Mucosa of stomach (tissue), 1 donor: ENCODE measurements around the gene GUCY1B1.

Experiments
- H3K27me3 ChIP-seq: one replicate; pipeline ENCODE4 v1.7.0; 2013; ENCODE audit warnings: mild to moderate bottlenecking, low read length; ENCODE audit not compliant: control insufficient read depth, insufficient read depth
- H3K36me3 ChIP-seq: one replicate; pipeline ENCODE4 v1.7.0; 2013; ENCODE audit warnings: low read length; ENCODE audit not compliant: control insufficient read depth, insufficient read depth
- H3K4me1 ChIP-seq: one replicate; pipeline ENCODE4 v1.7.0; 2013; ENCODE audit warnings: mild to moderate bottlenecking, low read length; ENCODE audit not compliant: control insufficient read depth, insufficient read depth
- H3K4me3 ChIP-seq: one replicate; pipeline ENCODE4 v1.7.0; 2013; ENCODE audit warnings: low read length
- H3K9ac ChIP-seq: one replicate; pipeline ENCODE4 v1.7.0; 2013; ENCODE audit warnings: mild to moderate bottlenecking, low read length, moderate library complexity
- H3K9me3 ChIP-seq: one replicate; pipeline ENCODE4 v1.7.0; 2013; ENCODE audit warnings: mild to moderate bottlenecking, low read length, moderate library complexity; ENCODE audit not compliant: control insufficient read depth
- donor health status: Pancreatic carcinoma.

The GUCY1B1 gene

DNA sequence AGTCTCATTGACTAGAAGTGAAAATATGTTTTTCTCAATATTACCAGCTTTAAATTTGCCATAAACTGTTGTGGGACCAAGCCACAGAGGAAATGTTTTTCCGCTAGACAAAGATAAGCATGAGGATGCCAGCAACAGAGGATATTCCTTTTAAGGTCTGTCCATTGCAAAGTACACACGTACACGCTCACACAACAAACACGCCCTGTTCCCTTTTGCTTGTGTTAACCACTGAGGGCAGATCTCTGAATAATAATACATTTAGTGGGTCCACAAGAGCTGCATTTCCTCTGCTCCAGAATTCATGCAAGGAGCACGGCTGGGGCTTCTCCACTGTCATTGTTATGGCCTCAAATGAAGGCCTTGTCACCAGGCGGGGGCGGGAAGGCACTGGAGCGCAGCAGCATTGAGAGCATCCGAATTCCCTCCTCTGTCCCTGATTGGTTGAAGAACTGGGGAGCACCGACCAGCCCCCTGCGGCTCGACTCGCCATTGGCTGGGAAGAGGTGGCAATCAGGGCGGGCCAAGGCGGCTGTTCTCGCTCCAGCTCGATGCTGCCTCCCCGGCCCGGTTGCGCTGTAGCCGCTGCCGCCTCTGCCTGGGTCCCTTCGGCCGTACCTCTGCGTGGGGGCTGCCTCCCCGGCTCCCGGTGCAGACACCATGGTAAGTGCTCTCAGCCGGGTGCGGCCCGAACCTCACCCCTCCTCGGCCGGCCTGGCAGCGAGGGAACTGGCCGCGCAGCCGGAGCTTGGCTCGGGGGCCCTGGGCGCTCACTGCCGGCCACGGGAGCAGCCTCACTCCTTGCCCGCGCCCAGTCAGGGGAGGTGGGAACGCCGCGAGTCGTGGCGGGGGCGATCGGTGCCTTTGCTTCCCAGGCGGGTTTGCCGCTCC, at the start of gene GUCY1B1:
GUCY1B1 (plus strand) TSS at position 541 of the 891 bp plus-strand sequence; CDS start at position 661, 120 bp downstream.
- no peaks in the 10 kb centered on the region for H3K36me3 ChIP-seq
- H3K27me3 ChIP-seq, result peaks cover 27% of the 10 kb centered on the region
- H3K9ac ChIP-seq, result peak within 1 kb of the TSS; percentile 34
- H3K9me3 ChIP-seq, result no peaks in the 10 kb centered on the region
- H3K4me1 ChIP-seq, result no peaks in the 10 kb centered on the region
- peak within 1 kb of the TSS; percentile 36 for H3K4me3 ChIP-seq

DNA sequence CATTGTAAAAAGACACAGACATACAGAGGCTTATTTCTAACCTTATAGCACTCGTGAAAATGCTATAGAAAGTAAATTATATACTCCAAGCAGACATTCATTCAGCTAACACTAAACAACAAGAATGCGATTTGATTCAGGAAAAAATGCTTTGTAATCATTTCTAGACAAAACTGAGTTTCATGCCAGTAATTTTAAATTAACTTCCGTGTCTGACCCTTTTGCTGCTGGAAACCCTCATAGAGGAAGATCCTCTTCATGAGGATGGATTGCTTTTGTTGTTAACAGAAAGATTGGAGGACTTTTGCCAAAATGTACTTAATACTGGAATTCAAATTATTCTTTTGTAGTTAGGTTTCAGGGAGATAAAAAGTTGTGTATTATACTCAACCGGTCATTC, 48.9 kb upstream of the GUCY1B1 start:
- Histone ChIP-seq H3K4me3 (no peak overlapping the region), H3K9me3 (no peaks in the 10 kb centered on the region), H3K9ac (no peak overlapping the region), H3K4me1 (no peaks in the 10 kb centered on the region), H3K36me3 (no peaks in the 10 kb centered on the region), H3K27me3 (no peaks in the 10 kb centered on the region)

DNA sequence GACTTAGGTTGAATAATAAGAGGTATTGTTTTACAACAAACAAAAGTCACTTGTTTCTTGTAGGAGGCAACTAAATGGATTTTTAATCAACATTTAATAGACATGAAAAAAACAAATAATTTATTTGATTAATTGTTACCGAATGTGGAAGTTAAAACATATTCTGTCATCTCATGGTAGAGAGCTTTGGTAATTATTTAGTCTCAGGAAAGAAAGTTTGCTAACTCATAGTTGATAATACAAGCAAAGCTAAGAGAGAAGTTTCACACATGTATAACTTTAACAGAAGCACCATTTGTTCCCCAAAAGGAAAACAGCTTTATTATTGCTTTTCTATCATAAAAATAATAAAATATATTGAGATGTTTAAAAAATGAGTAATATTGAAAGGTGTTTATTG, 47.3 kb upstream of the GUCY1B1 start:
- Histone ChIP-seq H3K9ac (no peak overlapping the region), H3K9me3 (no peaks in the 10 kb centered on the region), H3K4me1 (no peaks in the 10 kb centered on the region), H3K36me3 (no peaks in the 10 kb centered on the region), H3K27me3 (no peaks in the 10 kb centered on the region), H3K4me3 (no peak overlapping the region)

DNA sequence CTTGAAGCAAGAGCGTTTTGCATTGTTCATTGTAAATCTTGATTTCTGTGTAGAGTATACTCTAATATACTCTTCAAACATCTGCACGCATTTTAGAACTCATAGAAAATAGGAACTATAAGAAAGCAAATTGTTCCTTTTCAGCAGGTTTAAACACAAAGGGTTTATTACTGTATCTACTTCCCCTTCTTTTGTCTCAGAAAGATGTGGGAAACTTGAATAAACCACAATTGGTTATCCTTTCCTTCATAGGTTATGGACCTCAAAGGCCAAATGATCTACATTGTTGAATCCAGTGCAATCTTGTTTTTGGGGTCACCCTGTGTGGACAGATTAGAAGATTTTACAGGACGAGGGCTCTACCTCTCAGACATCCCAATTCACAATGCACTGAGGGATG, 46.0 kb upstream of the GUCY1B1 start:
- Histone ChIP-seq H3K27me3 (no peaks in the 10 kb centered on the region), H3K9ac (no peak overlapping the region), H3K4me1 (no peaks in the 10 kb centered on the region), H3K9me3 (no peaks in the 10 kb centered on the region), H3K4me3 (no peak overlapping the region), H3K36me3 (no peaks in the 10 kb centered on the region)

DNA sequence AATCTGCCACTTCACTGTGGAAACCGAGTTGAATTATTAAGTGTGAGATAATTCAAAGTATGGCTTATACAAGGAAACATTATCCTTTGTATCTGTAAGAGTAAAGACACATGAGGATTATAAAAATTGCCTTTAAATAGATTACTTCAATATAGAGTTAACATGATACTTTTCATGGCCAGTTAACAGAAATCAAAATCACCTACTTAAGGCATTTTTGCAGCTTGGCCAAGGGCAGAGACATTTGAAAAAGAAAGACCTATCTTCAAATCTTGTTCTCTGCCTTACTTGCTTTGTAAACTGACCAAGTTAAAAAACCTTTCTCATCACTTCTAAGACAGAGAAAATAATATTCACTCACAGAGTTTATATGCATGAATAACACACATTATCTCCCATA, 44.9 kb upstream of the GUCY1B1 start:
- Histone ChIP-seq H3K36me3 (no peaks in the 10 kb centered on the region), H3K27me3 (no peaks in the 10 kb centered on the region), H3K9ac (no peak overlapping the region), H3K4me3 (no peak overlapping the region), H3K9me3 (no peaks in the 10 kb centered on the region), H3K4me1 (no peaks in the 10 kb centered on the region)

DNA sequence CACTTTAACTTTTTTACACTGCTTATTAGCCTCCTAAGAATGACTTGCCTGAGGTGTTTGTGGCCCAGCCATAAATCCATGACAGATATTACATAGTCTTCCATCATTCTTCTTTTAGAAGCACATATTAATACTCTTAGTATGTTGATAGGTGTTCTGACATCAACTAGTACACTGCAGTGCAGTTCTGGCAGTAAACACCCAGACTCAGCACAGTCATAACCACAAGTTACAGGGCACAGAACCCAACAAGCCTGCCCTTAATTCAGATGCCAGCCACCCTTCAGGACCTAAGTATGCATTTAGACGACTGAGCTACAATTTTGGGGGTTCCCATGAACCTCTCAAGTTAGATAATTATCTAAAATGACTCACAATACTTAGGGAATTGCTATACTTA, 36.5 kb upstream of the GUCY1B1 start:
- Histone ChIP-seq H3K4me1 (no peaks in the 10 kb centered on the region), H3K9me3 (no peaks in the 10 kb centered on the region), H3K36me3 (no peaks in the 10 kb centered on the region), H3K27me3 (no peaks in the 10 kb centered on the region), H3K4me3 (no peak overlapping the region), H3K9ac (no peak overlapping the region)

DNA sequence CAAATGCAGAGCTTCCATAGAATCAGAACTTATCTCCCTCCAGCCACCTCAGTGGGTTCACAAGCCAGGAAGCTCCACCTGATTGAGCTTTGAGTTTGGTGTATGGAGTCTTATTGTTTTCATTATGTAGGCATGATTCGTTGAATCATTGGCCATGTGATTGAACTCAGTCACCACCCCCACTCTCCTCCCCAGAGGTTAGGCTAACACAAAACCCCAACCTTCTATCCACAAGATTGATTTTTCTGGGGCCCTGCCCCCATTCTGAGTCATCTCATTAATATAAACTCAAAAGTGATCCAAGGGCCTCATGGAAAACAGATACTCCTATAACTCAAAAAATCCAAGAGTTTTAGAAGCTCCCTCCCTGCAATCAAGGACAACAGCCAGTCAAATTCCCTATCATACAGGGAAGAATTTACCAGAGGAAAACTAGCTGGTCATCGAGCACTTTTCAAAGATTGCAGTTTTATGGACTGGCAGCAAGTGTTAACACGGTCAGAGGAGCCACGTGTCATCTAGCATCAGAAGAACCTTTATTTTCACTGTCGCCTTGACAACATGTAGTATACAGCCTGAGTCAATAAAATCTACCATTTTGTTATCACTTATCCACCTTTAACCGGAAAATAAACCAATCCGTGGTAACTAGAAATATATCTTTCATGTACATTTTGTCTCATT, 35.9 kb upstream of the GUCY1B1 start:
- Histone ChIP-seq H3K9me3 (no peaks in the 10 kb centered on the region), H3K36me3 (no peaks in the 10 kb centered on the region), H3K27me3 (no peaks in the 10 kb centered on the region), H3K4me1 (no peaks in the 10 kb centered on the region), H3K4me3 (no peak overlapping the region), H3K9ac (no peak overlapping the region)

DNA sequence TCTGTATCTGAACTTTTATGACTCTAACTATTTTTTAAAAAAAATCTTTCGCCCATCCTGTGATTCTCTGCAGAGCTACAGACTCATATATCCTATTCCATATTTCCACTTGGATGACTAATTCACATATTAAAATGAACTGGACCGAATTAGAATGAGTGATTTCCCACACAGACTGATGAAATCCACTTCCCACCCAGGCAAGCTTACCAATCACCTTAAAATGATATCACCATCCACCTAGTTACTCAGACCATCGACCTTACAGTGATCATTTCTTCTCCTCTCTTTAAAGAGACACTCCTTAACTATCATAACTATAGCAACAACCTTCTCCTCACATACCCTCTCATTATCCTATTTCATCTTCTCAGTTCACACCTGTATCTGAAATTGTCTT, 34.1 kb upstream of the GUCY1B1 start:
- H3K9ac ChIP-seq, result no peak overlapping the region
- H3K9me3 ChIP-seq, result no peaks in the 10 kb centered on the region
- H3K4me3 ChIP-seq, result no peak overlapping the region
- H3K36me3 ChIP-seq, result no peaks in the 10 kb centered on the region
- H3K4me1 ChIP-seq, result no peaks in the 10 kb centered on the region
- no peaks in the 10 kb centered on the region for H3K27me3 ChIP-seq

DNA sequence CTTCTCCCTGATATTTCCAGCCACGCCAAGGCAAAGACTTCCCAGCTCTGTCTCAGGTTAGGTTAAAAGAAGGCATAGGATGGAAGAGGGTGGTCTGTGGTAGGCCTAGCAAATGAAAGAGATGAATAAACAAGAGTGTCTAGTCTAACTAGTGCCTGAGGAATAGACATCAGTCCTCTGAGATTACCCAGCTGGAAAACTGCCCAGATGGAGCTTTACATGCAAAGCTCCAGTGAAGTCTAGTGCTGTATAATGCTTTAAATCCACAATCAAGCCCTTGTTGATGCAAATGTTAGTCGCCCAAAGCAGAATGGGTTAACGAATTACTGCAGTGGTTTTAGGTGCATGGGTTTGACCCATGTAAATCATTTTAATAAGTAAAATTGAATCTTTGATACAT, 24.8 kb upstream of the GUCY1B1 start:
- H3K36me3 ChIP-seq, result no peaks in the 10 kb centered on the region
- H3K4me1 ChIP-seq, result no peaks in the 10 kb centered on the region
- no peaks in the 10 kb centered on the region for H3K9me3 ChIP-seq
- H3K9ac ChIP-seq, result no peak overlapping the region
- H3K4me3 ChIP-seq, result no peak overlapping the region
- no peaks in the 10 kb centered on the region for H3K27me3 ChIP-seq

DNA sequence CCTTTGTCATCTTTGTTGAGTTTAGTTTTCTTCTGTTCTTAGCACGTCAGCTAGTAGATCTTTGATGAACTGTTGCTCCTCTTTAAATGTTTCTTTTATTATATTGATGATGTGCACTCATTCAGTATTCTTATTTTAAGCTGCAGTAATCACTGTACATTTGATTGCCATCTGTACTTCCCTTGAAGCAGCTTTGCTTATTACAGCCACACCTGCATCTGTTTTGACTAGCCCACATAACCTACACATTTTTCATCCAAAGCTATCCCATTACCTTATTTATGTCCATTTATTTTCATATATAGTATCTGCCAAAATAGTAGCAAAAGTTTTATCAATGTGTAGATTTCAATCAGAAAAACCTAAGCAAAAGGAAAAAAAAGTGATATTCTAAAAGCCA, 23.9 kb upstream of the GUCY1B1 start:
- Histone ChIP-seq H3K4me3 (no peak overlapping the region), H3K9me3 (no peaks in the 10 kb centered on the region), H3K36me3 (no peaks in the 10 kb centered on the region)

DNA sequence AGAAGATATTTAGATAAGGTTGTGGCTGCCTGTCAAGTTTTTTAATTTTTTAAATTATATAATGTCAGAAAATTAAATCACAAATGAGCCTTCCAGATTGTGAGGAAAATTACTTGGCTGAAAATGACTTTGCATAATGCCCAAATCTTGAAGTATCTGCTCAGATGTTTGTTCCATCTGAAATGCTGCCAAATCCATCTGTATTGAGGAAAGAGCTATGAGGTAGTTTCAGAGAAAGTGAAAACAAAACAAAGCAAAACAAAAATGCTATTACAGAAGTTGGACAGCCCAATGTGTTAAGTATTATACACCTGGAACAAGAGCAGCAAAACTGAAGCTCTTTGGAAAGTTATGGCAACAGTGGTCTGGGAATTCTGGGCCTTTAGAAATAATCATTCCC, 23.3 kb upstream of the GUCY1B1 start:
- H3K9ac ChIP-seq, result no peak overlapping the region
- no peak overlapping the region for H3K4me3 ChIP-seq
- H3K27me3 ChIP-seq, result no peaks in the 10 kb centered on the region
- H3K36me3 ChIP-seq, result no peaks in the 10 kb centered on the region
- H3K4me1 ChIP-seq, result no peaks in the 10 kb centered on the region
- no peaks in the 10 kb centered on the region for H3K9me3 ChIP-seq

More for the DNA sequence above, 23.9 kb upstream of the GUCY1B1 start:
- Histone ChIP-seq H3K4me1 (no peaks in the 10 kb centered on the region), H3K9ac (no peak overlapping the region), H3K27me3 (no peaks in the 10 kb centered on the region)

DNA sequence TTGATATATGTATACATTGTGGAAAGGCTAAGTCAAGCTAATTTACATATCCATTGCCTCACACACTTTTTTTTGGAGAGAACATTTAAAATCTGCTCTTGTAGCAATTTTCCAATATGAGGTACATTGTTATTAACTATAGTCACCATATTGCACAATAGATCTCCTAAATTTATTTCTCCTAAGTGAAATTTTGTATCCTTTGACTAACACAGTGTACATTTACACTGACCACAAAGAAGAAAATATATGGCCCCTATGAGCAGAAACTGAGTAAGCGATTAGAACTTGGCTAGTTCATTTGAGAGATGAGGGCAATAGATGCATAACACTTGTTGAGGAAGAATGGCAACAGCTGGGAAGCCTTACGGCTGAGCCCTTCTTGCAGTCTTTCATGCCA, 20.3 kb upstream of the GUCY1B1 start:
- Histone ChIP-seq H3K4me1 (no peaks in the 10 kb centered on the region), H3K9ac (no peak overlapping the region), H3K36me3 (no peaks in the 10 kb centered on the region), H3K27me3 (no peaks in the 10 kb centered on the region), H3K4me3 (no peak overlapping the region), H3K9me3 (no peaks in the 10 kb centered on the region)
